WTC11 (cell line): ENCODE results near the gene INTS11. TPM values are rescaled to one million over a fixed set of nuclear protein-coding genes. Genes with fewer than 3 reads are reported as not detected.
A peak's percentile ranks its signal among the peaks of the same experiment; 100 is the strongest.

Experiments
- ATAC-seq: fragments of 200-7000 bp; cut with Tn5 transposase; 2 replicates; pipeline ENCODE4 v1.10.0; 2021; ENCODE audit warnings: mild to moderate bottlenecking, moderate library complexity
- CTCF ChIA-PET: fragments of 300-600 bp; sonication (Branson Sonifier 250); formaldehyde crosslinking; loops from one replicate; lab custom pipeline; 2021; ENCODE audit warnings: antibody characterized with exemption; lab: Charles Lee
- POLR2A ChIA-PET: fragments of 350-600 bp; sonication (Branson Sonifier 250); formaldehyde crosslinking; loops from one replicate; lab custom pipeline; 2021; ENCODE audit warnings: antibody characterized with exemption; lab: Charles Lee
- DNase-seq: peaks from one replicate; pipeline ENCODE4 v3.0.0; 2021; ENCODE audit warnings: low spot score
- H3K27ac Mint-ChIP-seq: 2 replicates; pipeline ENCODE4 v1.8.0; 2021; ENCODE audit warnings: mixed read lengths
- H3K27me3 Mint-ChIP-seq: 2 replicates; pipeline ENCODE4 v1.8.0; 2021; ENCODE audit warnings: low read depth, mild to moderate bottlenecking, moderate library complexity, mixed read lengths
- H3K36me3 Mint-ChIP-seq: 2 replicates; pipeline ENCODE4 v1.8.0; 2021; ENCODE audit warnings: mixed read lengths
- H3K4me1 Mint-ChIP-seq: 2 replicates; pipeline ENCODE4 v1.8.0; 2022; ENCODE audit warnings: mixed read lengths
- H3K4me3 Mint-ChIP-seq: 2 replicates; pipeline ENCODE4 v1.8.0; 2021; ENCODE audit warnings: mild to moderate bottlenecking, moderate library complexity, mixed read lengths
- H3K9me3 Mint-ChIP-seq: 2 replicates; pipeline ENCODE4 v1.8.0; 2021; ENCODE audit warnings: mixed read lengths
- CTCF ChIP-seq: fragments of 200-600 bp; IDR thresholded peaks from 2 replicates; pipeline ENCODE4 v1.8.0; 2022; ENCODE audit warnings: antibody characterized with exemption
- E2F4 ChIP-seq: sonication (generic); formaldehyde crosslinking; IDR thresholded peaks from 2 replicates; pipeline ENCODE4 v1.8.1; 2022; ENCODE audit warnings: low read depth, mild to moderate bottlenecking, moderate library complexity, missing genetic modification reagents, borderline replicate concordance
- HMGXB4 ChIP-seq: sonication (generic); formaldehyde crosslinking; IDR thresholded peaks from 2 replicates; pipeline ENCODE4 v1.8.1; 2023; ENCODE audit warnings: mild to moderate bottlenecking, moderate library complexity, missing genetic modification reagents
- IRF2 ChIP-seq: sonication (generic); formaldehyde crosslinking; IDR thresholded peaks from 2 replicates; pipeline ENCODE4 v1.8.0; 2022; ENCODE audit warnings: low read depth, missing genetic modification reagents, borderline replicate concordance
- RELA ChIP-seq: sonication (generic); formaldehyde crosslinking; IDR thresholded peaks from 2 replicates; pipeline ENCODE4 v1.8.1; 2022; ENCODE audit warnings: missing genetic modification reagents, mild to moderate bottlenecking, borderline replicate concordance
- SMAD3 ChIP-seq: sonication (generic); formaldehyde crosslinking; IDR thresholded peaks from 2 replicates; pipeline ENCODE4 v1.8.0; 2022; ENCODE audit warnings: missing genetic modification reagents, mild to moderate bottlenecking, borderline replicate concordance
- ZNF121 ChIP-seq: sonication (generic); formaldehyde crosslinking; IDR thresholded peaks from 2 replicates; pipeline ENCODE4 v1.8.0; 2023; ENCODE audit warnings: missing genetic modification reagents
- ZNF219 ChIP-seq: sonication (generic); formaldehyde crosslinking; IDR thresholded peaks from 2 replicates; pipeline ENCODE4 v1.8.0; 2023; ENCODE audit warnings: missing genetic modification reagents, mild to moderate bottlenecking, borderline replicate concordance
- ZNF317 ChIP-seq: sonication (generic); formaldehyde crosslinking; IDR thresholded peaks from 2 replicates; pipeline ENCODE4 v1.8.1; 2023; ENCODE audit warnings: low read depth, mild to moderate bottlenecking, moderate library complexity, missing genetic modification reagents, borderline replicate concordance
- total RNA-seq: library from RNA; stranded (reverse); gene quantifications from 3 replicates; pipeline ENCODE4 v1.2.3, GENCODE V29; 2021
- TF ChIP-seq, protein P1 (sequence below): sonication (generic); formaldehyde crosslinking; IDR thresholded peaks from 2 replicates; pipeline ENCODE4 v1.8.1; 2023; ENCODE audit warnings: mild to moderate bottlenecking, missing genetic modification reagents, moderate library complexity
- TF ChIP-seq, protein P2 (sequence below): sonication (generic); formaldehyde crosslinking; IDR thresholded peaks from 2 replicates; pipeline ENCODE4 v1.8.0; 2022; ENCODE audit warnings: mild to moderate bottlenecking, missing genetic modification reagents
- TF ChIP-seq, protein P3 (sequence below): sonication (generic); formaldehyde crosslinking; IDR thresholded peaks from 2 replicates; pipeline ENCODE4 v1.8.1; 2022; ENCODE audit warnings: mild to moderate bottlenecking, moderate library complexity, missing genetic modification reagents
- TF ChIP-seq, protein P4 (sequence below): sonication (generic); formaldehyde crosslinking; IDR thresholded peaks from 2 replicates; pipeline ENCODE4 v1.8.0; 2022; ENCODE audit warnings: mild to moderate bottlenecking, missing genetic modification reagents

Gene INTS11
- total RNA-seq, 1 experiment from 2014 or later = 170 TPM

DNA sequence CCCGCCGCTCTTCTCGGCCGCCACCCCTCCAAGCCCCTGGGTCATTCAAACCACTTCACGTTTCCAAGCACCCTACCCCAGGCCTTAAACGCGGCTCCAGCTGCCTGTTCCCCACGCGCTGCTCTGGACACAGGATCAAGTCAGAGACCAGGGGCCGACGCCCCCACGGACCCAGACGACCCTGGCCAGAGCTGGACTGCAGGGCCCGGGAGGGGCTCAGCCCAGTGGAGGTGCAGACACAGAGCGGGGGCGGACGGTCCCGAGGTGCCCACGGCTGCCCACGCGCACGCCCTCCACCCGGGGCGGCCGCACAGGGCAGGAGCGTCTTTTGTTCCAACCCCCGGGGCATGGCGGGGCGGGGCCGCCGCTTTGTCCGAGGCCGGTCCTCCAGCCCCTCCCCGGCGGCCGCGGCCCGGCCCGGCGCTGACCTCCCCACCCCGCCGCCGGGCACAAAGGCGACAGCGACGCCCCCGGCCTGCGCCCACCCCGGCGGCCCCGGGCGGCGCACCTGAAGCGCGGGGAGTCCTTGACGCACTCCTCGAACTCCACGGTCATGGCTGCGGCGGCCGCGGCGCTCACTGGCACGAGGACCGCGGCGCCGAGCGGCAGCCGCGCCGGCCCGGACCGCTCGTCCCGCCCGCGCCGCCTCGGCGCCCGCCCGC is 17.1 kb downstream of the INTS11 start:
- Mint-ChIP-seq H3K9me3 (no peaks in the 10 kb centered on the region), H3K27ac (0 out of 2 replicates have a peak overlapping the region, but pooled peaks have one; percentile 27), H3K4me3 (peak overlapping the region; percentile 71), H3K36me3 (no peaks in the 10 kb centered on the region), H3K4me1 (peaks cover 21% of the 10 kb centered on the region), H3K27me3 (peaks cover 6% of the 10 kb centered on the region; the same call in 1 of the 2 replicates)
- ChIA-PET CTCF (interaction anchor here (0.5 kb wide), 1 partner anchor 192 kb away, joined by 3 read pairs; no protein-coding TSS in a partner anchor), POLR2A (no interaction called here)
- DNase-seq (no peak), ATAC-seq (no peak)
- TF ChIP-seq ZNF219 (CRISPR knock-in tag) (no peak), SMAD3 (CRISPR knock-in tag) (0 out of 2 replicates have a peak, but pooled peaks have one; percentile 33), HMGXB4 (CRISPR knock-in tag) (0 out of 2 replicates have a peak, but pooled peaks have one; percentile 1), ZNF121 (CRISPR knock-in tag) (no peak), IRF2 (CRISPR knock-in tag) (no peak)
- TF ChIP-seq, protein P1, sequence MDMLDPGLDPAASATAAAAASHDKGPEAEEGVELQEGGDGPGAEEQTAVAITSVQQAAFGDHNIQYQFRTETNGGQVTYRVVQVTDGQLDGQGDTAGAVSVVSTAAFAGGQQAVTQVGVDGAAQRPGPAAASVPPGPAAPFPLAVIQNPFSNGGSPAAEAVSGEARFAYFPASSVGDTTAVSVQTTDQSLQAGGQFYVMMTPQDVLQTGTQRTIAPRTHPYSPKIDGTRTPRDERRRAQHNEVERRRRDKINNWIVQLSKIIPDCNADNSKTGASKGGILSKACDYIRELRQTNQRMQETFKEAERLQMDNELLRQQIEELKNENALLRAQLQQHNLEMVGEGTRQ (CRISPR knock-in tag) = no peak
- TF ChIP-seq, protein P2, sequence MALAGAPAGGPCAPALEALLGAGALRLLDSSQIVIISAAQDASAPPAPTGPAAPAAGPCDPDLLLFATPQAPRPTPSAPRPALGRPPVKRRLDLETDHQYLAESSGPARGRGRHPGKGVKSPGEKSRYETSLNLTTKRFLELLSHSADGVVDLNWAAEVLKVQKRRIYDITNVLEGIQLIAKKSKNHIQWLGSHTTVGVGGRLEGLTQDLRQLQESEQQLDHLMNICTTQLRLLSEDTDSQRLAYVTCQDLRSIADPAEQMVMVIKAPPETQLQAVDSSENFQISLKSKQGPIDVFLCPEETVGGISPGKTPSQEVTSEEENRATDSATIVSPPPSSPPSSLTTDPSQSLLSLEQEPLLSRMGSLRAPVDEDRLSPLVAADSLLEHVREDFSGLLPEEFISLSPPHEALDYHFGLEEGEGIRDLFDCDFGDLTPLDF = no peak
- TF ChIP-seq, protein P3, sequence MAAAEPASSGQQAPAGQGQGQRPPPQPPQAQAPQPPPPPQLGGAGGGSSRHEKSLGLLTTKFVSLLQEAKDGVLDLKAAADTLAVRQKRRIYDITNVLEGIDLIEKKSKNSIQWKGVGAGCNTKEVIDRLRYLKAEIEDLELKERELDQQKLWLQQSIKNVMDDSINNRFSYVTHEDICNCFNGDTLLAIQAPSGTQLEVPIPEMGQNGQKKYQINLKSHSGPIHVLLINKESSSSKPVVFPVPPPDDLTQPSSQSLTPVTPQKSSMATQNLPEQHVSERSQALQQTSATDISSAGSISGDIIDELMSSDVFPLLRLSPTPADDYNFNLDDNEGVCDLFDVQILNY (CRISPR knock-in tag) = 0 out of 2 replicates have a peak, but pooled peaks have one; percentile 17

DNA sequence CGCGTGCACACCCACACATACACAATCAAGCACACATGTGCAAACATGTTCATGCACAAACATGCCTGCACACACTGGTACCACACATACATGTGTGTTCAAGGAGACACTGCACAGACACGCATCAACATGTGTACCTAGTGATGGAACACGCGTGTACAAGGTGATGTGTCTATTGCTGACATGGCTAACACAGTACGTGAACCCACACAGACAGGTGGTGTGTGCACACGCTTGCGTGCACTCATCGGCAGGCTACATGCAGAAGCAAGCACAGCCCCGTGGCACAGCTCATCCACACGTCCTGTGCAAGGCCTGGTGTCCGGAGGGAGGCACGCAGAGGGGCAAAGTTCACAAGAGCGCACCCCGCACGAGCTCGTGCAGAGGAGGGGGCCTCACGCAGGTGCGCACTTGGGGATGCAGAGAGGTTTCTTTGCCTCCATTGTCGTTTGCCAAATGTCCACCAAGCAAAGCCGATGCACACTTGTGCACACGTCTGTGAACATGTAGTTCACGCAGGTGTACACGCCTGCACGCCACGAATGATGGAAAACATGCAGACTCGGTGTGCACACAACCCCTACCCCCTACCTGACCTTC is 17.7 kb downstream of the INTS11 start:
- Mint-ChIP-seq H3K9me3 (no peaks in the 10 kb centered on the region), H3K4me3 (peak overlapping the region; percentile 71), H3K36me3 (no peaks in the 10 kb centered on the region), H3K4me1 (peaks cover 21% of the 10 kb centered on the region), H3K27me3 (peaks cover 6% of the 10 kb centered on the region; the same call in 1 of the 2 replicates), H3K27ac (0 out of 2 replicates have a peak overlapping the region, but pooled peaks have one; percentile 32)
- no peak for DNase-seq
- ChIA-PET CTCF (no interaction called here), POLR2A (no interaction called here)
- TF ChIP-seq CTCF (no peak), ZNF317 (CRISPR knock-in tag) (no peak), E2F4 (no peak), RELA (CRISPR knock-in tag) (no peak)
- TF ChIP-seq, protein P4, sequence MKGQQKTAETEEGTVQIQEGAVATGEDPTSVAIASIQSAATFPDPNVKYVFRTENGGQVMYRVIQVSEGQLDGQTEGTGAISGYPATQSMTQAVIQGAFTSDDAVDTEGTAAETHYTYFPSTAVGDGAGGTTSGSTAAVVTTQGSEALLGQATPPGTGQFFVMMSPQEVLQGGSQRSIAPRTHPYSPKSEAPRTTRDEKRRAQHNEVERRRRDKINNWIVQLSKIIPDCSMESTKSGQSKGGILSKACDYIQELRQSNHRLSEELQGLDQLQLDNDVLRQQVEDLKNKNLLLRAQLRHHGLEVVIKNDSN (CRISPR knock-in tag) = no peak
- ATAC-seq = no peak
